GM12875 (cell line): ENCODE measurements around the gene NCAM1.

Source experiments
- H3K4me3 ChIP-seq: one replicate; pipeline ENCODE4 v1.5.1; 2011; ENCODE audit warnings: low read depth, low read length, control low read depth
- TF ChIP-seq, protein P1 (sequence below): IDR thresholded peaks from 2 replicates; pipeline ENCODE4 v1.5.1; 2011; ENCODE audit warnings: low read depth, mild to moderate bottlenecking, control low read depth, inconsistent platforms, low read length, moderate library complexity, borderline replicate concordance; ENCODE audit not compliant: insufficient read depth

Gene NCAM1

DNA sequence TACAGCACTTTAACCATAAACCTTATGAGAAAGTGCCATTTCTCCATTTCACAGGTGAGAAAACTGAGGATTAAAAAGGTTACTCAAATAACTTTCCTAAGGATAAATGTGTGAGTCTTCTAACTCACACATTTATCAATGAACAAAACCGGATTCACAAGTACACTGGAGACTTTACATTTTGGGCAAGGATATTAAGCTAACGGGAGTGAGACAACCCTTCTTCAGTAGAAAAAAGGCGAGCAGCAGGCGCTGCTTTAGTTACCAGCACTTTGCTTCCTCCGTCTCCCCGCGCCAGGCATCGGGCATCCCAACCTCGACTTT is 352.8 kb downstream of the NCAM1 start:
- peak overlapping the region; percentile 20 for H3K4me3 ChIP-seq
- TF ChIP-seq, protein P1, sequence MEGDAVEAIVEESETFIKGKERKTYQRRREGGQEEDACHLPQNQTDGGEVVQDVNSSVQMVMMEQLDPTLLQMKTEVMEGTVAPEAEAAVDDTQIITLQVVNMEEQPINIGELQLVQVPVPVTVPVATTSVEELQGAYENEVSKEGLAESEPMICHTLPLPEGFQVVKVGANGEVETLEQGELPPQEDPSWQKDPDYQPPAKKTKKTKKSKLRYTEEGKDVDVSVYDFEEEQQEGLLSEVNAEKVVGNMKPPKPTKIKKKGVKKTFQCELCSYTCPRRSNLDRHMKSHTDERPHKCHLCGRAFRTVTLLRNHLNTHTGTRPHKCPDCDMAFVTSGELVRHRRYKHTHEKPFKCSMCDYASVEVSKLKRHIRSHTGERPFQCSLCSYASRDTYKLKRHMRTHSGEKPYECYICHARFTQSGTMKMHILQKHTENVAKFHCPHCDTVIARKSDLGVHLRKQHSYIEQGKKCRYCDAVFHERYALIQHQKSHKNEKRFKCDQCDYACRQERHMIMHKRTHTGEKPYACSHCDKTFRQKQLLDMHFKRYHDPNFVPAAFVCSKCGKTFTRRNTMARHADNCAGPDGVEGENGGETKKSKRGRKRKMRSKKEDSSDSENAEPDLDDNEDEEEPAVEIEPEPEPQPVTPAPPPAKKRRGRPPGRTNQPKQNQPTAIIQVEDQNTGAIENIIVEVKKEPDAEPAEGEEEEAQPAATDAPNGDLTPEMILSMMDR, result no peak

DNA sequence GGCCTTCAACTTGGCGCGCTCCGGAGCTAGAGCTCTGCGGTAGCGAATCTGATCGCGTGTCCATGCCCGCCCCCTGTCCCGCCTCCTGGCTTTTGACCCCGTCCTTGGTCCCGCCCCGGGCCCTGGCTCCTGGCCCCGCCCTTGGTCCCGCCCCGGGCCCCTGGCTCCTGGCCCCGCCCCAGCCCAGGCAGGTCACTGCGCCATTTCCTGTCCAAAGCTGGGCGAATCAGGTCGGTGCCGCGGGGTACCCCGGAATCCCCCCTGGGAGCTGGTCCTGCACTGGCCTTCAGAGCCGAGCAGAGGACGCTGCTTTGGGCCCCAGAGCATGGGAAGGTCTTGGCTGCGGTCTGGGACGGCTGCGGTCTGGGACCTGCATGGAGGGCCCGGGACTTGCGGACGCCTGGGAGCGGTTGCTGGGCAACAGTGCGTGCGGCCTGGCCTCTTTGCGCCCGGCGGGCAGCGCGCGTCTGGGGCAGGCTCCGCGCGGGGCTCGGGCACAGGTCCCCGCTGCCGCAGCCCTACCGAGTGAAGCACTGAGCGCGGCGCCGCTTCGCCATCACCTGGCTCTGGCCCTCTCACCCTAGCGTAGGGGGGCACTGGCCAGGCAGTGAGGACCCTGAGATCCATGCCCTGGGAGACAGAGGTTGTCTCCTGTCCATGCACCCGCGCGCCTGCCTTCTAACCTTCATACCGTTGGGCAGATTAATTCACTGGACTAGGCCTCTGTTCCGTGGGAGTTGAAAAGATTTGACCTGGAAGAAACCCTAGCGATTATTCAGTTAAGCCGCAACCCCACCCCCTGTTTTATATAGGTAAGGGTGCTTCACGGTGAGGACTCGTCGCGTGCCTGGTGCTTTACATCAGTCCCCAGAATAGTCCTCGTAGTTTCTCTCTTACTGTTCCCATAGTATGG is 353.4 kb downstream of the NCAM1 start, which contains the start of gene TTC12:
Gene TTC12, plus strand, starts transcription at position 195 of the 913 bp plus-strand sequence. CDS start 1,675 bp downstream, outside the sequence.
- peak within 1 kb of the TSS; percentile 91 for H3K4me3 ChIP-seq
- TF ChIP-seq, protein P1, result no peak

- H3K4me3 ChIP-seq, result no peak overlapping the region
- TF ChIP-seq, protein P1, result no peak
Measured at GRCh38 chr11:113315811-113316210, 354.6 kb downstream of the NCAM1 start.

GRCh38 chr11:113316256-113316655 is 355.0 kb downstream of the NCAM1 start:
- no peak overlapping the region for H3K4me3 ChIP-seq
- TF ChIP-seq, protein P1, result no peak

GRCh38 chr11:113317339-113317738 is 356.1 kb downstream of the NCAM1 start:
- no peak overlapping the region for H3K4me3 ChIP-seq
- TF ChIP-seq, protein P1, result no peak

- TF ChIP-seq, protein P1, result no peak
- H3K4me3 ChIP-seq, result no peak overlapping the region
Measured at GRCh38 chr11:113319085-113319484, 357.9 kb downstream of the NCAM1 start.

DNA sequence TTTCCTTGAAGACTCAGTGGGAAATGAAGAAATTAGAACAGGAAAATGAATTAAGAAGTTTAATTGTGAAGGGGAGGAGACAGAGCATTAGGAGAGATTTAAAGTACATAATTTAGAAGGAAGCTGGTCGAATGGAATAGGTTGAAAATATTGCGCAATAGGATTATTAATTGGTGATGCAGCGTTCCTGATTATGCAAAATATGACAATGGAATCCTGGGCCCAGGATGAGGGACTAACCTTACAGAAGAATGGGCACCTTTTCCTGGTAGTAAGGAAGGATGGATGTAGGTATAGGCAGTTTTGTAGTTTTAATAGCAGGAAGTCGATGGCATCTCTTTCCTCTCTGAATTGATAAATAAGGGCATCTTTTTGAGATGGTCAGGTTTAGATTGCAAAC is 360.9 kb downstream of the NCAM1 start:
- TF ChIP-seq, protein P1, result no peak
- H3K4me3 ChIP-seq, result no peak overlapping the region
